Calu3 (cell line): ENCODE results near the gene OFD1. TPM values are rescaled to one million over a fixed set of nuclear protein-coding genes. Genes with fewer than 3 reads are reported as not detected.

Experiments
- BruUV-seq: library from RNA; stranded (reverse); fragments of 400-500 nt; replicated peaks from 2 replicates; lab custom pipeline; 2021; lab: Mats Ljungman, UMichigan
- CTCF ChIA-PET: fragments of 300-600 bp; sonication (Branson Sonifier 250); formaldehyde crosslinking; loops from one replicate; lab custom pipeline; 2022; ENCODE audit warnings: antibody characterized with exemption; lab: Charles Lee
- DNase-seq: peaks from one replicate; pipeline ENCODE4 v3.0.0; 2022
- H3K27ac Mint-ChIP-seq: one replicate; pipeline ENCODE4 v1.8.0; 2022; ENCODE audit warnings: mixed read lengths; ENCODE audit not compliant: unreplicated experiment
- H3K27me3 Mint-ChIP-seq: one replicate; pipeline ENCODE4 v1.8.0; 2022; ENCODE audit warnings: mixed read lengths; ENCODE audit not compliant: unreplicated experiment
- H3K36me3 Mint-ChIP-seq: one replicate; pipeline ENCODE4 v1.8.0; 2022; ENCODE audit warnings: mild to moderate bottlenecking, moderate library complexity, mixed read lengths; ENCODE audit not compliant: insufficient read depth, unreplicated experiment
- H3K4me1 Mint-ChIP-seq: one replicate; pipeline ENCODE4 v1.8.0; 2022; ENCODE audit warnings: mild to moderate bottlenecking, low read depth, mixed read lengths; ENCODE audit not compliant: unreplicated experiment
- H3K4me3 Mint-ChIP-seq: one replicate; pipeline ENCODE4 v1.8.0; 2022; ENCODE audit warnings: mild to moderate bottlenecking, low read depth, moderate library complexity, mixed read lengths; ENCODE audit not compliant: unreplicated experiment
- H3K9me3 Mint-ChIP-seq: one replicate; pipeline ENCODE4 v1.8.0; 2022; ENCODE audit warnings: low read depth, mixed read lengths; ENCODE audit not compliant: unreplicated experiment
- CTCF ChIP-seq: fragments of 200-600 bp; IDR thresholded peaks from one replicate; pipeline ENCODE4 v1.8.0; 2022; ENCODE audit warnings: antibody characterized with exemption; ENCODE audit not compliant: unreplicated experiment
- intact Hi-C: fragments of 100-400 bp; cut with micrococcal nuclease; formaldehyde crosslinking; loops from one replicate; pipeline ENCODE4 v1.10.0; 2022; ENCODE audit not compliant: unreplicated experiment
- total RNA-seq: library from RNA; stranded (reverse); gene quantifications from 2 replicates; pipeline ENCODE4 v1.2.3, GENCODE V29; 2022

The OFD1 gene
- total RNA-seq, 1 experiment from 2014 or later, result 46.4 TPM

GRCh38 chrX:13698432-13698831 is 36.1 kb upstream of the OFD1 start:
- no peak overlapping the region for H3K4me3 Mint-ChIP-seq
- CTCF ChIA-PET, result interaction anchor here (0.7 to 1.2 kb wide), 2 partner anchors 45 to 545 kb away, joined by 3 to 4 read pairs; partner anchors contain the start of gene TCEANC
- no peak for TF ChIP-seq CTCF
- H3K27me3 Mint-ChIP-seq, result no peaks in the 10 kb centered on the region
- H3K36me3 Mint-ChIP-seq, result peaks cover 25% of the 10 kb centered on the region
- BruUV-seq, result no TSS peak
- H3K9me3 Mint-ChIP-seq, result no peaks in the 10 kb centered on the region
- intact Hi-C loops, result no loop called here
- no peak for DNase-seq
- no peak overlapping the region for H3K27ac Mint-ChIP-seq
- H3K4me1 Mint-ChIP-seq, result peaks cover 66% of the 10 kb centered on the region

- peak overlapping the region; percentile 5 for H3K4me3 Mint-ChIP-seq
- CTCF ChIA-PET, result interaction anchor here (1.1 to 1.2 kb wide), 2 partner anchors 46 to 139 kb away, joined by 3 to 4 read pairs; partner anchors contain the start of gene TCEANC
Measured at GRCh38 chrX:13699183-13699826, 35.2 kb upstream of the OFD1 start.

DNA sequence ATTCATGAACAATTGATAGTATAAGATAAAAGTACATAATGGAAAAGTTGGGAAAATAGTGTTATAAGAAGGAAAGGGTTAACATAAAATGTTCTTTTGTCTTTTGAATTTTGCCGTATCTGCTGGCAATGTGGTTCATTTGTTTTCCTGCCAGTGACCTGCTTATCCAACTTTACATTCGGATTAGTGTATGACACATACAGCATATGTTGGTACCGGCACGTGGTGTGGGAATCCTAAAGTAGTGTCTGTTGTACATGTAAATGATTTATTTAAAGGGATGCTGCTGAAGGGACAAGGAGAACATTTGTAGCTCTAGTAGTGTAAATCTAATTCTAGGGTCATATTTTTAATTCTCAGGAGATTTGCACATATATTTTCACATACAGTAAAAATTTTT is 34.2 kb upstream of the OFD1 start:
- BruUV-seq, result no TSS peak

More at GRCh38 chrX:13699183-13699826, 35.2 kb upstream of the OFD1 start:
- Mint-ChIP-seq H3K36me3 (peaks cover 22% of the 10 kb centered on the region), H3K4me1 (peaks cover 61% of the 10 kb centered on the region), H3K27me3 (no peaks in the 10 kb centered on the region), H3K9me3 (no peaks in the 10 kb centered on the region), H3K27ac (no peak overlapping the region)
- DNase-seq, result peak; percentile 32
- no TSS peak for BruUV-seq
- intact Hi-C loops, result no loop called here
- TF ChIP-seq CTCF, result no peak

DNA sequence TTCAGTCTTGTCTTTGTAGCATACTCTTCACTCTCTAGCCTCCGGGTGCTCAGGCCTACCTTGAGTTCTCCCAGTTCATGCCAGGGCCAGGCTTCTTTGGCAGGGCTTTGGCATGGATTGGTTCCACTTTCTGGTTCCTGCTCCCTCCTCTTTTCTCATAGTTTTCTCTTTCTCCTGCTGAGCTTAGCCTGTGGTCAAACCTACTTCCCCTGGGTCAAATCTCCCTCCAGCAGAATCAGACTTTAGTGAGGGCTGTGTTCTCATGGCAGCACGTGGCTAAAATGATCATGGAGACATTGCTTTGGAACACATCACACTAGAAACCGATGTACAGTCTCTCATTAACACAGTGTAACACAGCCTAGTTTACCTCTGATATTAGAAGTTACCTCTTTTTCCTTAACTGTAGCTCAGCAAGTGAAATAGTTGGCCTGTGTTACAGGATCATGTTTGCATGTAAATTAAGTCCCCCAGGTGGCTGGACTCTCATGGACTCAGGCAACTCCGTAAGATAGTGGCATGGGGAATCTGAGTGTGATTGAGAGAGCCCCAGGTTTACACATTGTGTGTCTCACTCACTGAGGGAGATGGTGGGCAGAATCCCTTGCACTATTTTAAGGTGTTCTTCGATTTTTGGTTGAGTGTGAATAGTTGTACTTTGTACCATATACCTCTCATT is 32.3 kb upstream of the OFD1 start:
- no peak overlapping the region for H3K27ac Mint-ChIP-seq
- intact Hi-C loops, result no loop called here
- TF ChIP-seq CTCF, result no peak
- no TSS peak for BruUV-seq
- no peak overlapping the region for H3K4me3 Mint-ChIP-seq
- H3K9me3 Mint-ChIP-seq, result no peaks in the 10 kb centered on the region
- H3K27me3 Mint-ChIP-seq, result no peaks in the 10 kb centered on the region
- peaks cover 47% of the 10 kb centered on the region for H3K4me1 Mint-ChIP-seq
- CTCF ChIA-PET, result no interaction called here
- DNase-seq, result no peak
- H3K36me3 Mint-ChIP-seq, result peaks cover 27% of the 10 kb centered on the region

More for the DNA sequence above, 34.2 kb upstream of the OFD1 start:
- Mint-ChIP-seq H3K27ac (no peak overlapping the region), H3K4me1 (peaks cover 53% of the 10 kb centered on the region), H3K9me3 (no peaks in the 10 kb centered on the region), H3K4me3 (no peak overlapping the region), H3K27me3 (no peaks in the 10 kb centered on the region), H3K36me3 (peaks cover 18% of the 10 kb centered on the region)
- TF ChIP-seq CTCF, result no peak
- intact Hi-C loops, result no loop called here
- CTCF ChIA-PET, result no interaction called here
- DNase-seq, result no peak
